ENCODE data around the gene TMEM37. TPM values are rescaled to one million over a fixed set of nuclear protein-coding genes. Genes with fewer than 3 reads are reported as not detected.

TMEM37 gene
- polyA plus RNA-seq, 1 of the 3 experiments (the other 2 are of a cell fraction) = 0.25 TPM

DNA sequence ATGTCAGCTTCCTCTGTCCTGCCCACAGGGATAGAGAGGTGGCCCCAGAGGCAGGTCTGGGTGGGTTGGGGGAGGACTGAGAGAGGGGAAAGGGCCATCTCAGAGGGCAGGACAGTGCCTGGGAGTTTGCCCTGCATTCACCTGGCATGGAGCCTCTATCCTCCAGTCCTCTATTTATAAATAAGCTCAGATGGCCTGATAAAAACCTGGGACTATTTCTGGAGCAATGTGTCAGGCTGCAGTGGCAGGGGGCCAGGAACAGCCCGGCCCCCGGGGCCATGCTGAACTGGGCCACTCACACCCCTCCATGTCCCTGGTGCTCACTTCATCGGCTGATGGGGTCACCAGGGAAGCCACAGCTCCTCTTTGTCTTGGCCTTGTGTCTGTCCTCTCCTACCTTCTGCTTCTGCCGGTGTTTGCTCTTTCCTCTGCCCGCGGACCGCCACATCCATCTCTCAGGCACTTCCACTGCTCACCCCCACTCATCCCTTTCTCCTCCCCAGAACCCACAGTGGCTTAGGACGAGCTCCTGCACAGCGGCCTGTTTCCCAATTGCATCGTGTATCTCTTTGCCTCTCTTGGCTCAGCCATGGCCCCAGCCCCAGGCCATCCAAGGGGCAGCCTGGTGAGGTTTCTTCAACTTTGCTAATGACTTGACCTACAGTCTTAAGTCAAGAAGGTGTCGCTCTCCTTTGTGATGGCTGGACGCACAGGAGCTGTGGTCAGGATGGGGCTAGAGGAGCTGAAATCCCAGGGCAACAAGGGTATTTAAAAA is 53.9 kb downstream of the TMEM37 start:
- TF ChIP-seq ELF1 (IDR thresholded peaks at IDR 0.05) = no peak
- no peak for TF ChIP-seq EZH2phosphoT487 (IDR thresholded peaks at IDR 0.05; ENCODE audit: borderline replicate concordance, low read depth)
- TF ChIP-seq, protein P1, sequence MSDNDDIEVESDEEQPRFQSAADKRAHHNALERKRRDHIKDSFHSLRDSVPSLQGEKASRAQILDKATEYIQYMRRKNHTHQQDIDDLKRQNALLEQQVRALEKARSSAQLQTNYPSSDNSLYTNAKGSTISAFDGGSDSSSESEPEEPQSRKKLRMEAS (IDR thresholded peaks at IDR 0.05; ENCODE audit: low read depth) = no peak
- TF ChIP-seq JUND (IDR thresholded peaks at IDR 0.05) = no peak
- no peak for TF ChIP-seq POLR2AphosphoS5 (IDR thresholded peaks at IDR 0.05; ENCODE audit: low read depth, low read length)
- TF ChIP-seq EP300 (IDR thresholded peaks at IDR 0.05; ENCODE audit: borderline replicate concordance in 1 of 2, low read depth in 1 of 2, low read length in 1 of 2) = peak in 1 of 2 experiments; percentile 32; a peak in 1 of 4 replicates
- H3K4me3 ChIP-seq (ENCODE audit: low read depth in 2 of 2, low read length in 1 of 2) = no peak overlapping the region
- POLR2A ChIA-PET = interaction anchor here (0.5 kb wide), 1 partner anchor 122 kb away, joined by 3 read pairs; no protein-coding TSS in a partner anchor
- H4K20me1 ChIP-seq (ENCODE audit: insufficient read depth) = no peaks in the 10 kb centered on the region
- H3K4me2 ChIP-seq = no peak overlapping the region
- H3K36me3 ChIP-seq (replicated peaks in 1 of 2; ENCODE audit: control insufficient read depth in 1 of 2, insufficient read depth in 2 of 2, low read length in 1 of 2) = no peaks in the 10 kb centered on the region
- H3F3A ChIP-seq (replicated peaks; ENCODE audit: insufficient read depth) = no peaks in the 10 kb centered on the region
- DNase-seq = peak; percentile 65
- no peaks in the 10 kb centered on the region for H3K27me3 ChIP-seq (ENCODE audit: insufficient read depth)
- no peaks in the 10 kb centered on the region for H3K9me3 ChIP-seq
- CTCF ChIA-PET = interaction anchor here (1.1 to 8.1 kb wide), 7 partner anchors 9 to 176 kb away, joined by 3 to 85 read pairs (median 4); no protein-coding TSS in a partner anchor
- H3K9ac ChIP-seq = no peak overlapping the region
- peak overlapping the region in 1 of 2 experiments; percentile 76; a peak in 2 of 4 replicates for H3K27ac ChIP-seq (ENCODE audit: low read depth in 2 of 2, low read length in 1 of 2)
- H3K4me1 ChIP-seq (ENCODE audit: control insufficient read depth in 1 of 2, insufficient read depth in 2 of 2, low read depth in 1 of 2, low read length in 1 of 2) = peaks cover 0 to 62% of the 10 kb centered on the region in 2 experiments; a peak in 1 of 4 replicates
- no peaks in the 10 kb centered on the region for H3K79me2 ChIP-seq (ENCODE audit: insufficient read depth)
- H3K9me2 ChIP-seq = no peaks in the 10 kb centered on the region
- no peak overlapping the region for H2AFZ ChIP-seq (ENCODE audit: low read depth)
- WGBS (ENCODE audit: low lambda C conversion rate) = 62% methylated on average over 12 of the region's 12 CpGs

DNA sequence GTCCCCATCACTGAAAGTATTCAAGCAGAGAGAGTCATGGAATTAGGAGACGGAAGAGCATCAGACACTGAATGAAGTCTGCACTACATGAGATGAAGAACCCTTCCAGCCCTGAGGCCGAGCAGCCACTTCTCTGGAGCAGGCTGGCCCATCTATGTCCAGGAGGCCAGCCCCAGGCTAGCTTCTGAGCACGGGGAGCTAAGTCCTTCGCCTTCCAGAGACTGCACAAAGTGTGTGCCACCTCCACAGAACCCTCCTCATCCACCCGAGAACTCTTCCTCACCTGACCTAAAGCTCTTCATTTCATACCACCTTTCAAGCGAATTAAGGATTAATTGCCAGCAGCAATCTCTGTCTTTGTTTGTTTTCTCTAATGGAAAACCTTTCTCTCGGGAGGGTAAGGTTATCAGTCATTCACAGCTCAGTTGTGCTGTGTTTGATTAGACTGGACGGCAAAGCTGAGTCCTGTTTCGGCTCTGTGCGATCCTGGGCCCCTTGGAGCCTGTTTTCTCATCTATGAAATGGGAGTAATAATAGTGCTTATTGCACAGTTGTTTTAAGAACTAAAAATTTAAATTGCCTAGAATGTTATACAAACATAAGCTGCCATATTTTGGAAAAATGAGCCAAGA is 54.7 kb downstream of the TMEM37 start:
- POLR2A ChIA-PET = no interaction called here
- TF ChIP-seq TAF1 (IDR thresholded peaks at IDR 0.05; ENCODE audit: borderline replicate concordance, low read depth, low read length) (no peak), GABPA (IDR thresholded peaks at IDR 0.05; ENCODE audit: low read depth) (no peak), MXI1 (IDR thresholded peaks at IDR 0.05; ENCODE audit: low read depth, low read length) (no peak), FOXJ3 (CRISPR knock-in tag; IDR thresholded peaks at IDR 0.05) (no peak), RFX5 (IDR thresholded peaks at IDR 0.05; ENCODE audit: low read length) (no peak), EZH2phosphoT487 (IDR thresholded peaks at IDR 0.05; ENCODE audit: borderline replicate concordance, low read depth) (no peak), POLR2AphosphoS5 (IDR thresholded peaks at IDR 0.05; ENCODE audit: low read depth, low read length) (no peak), RXRA (IDR thresholded peaks at IDR 0.05; ENCODE audit: borderline replicate concordance, low read depth) (no peak), NFIC (IDR thresholded peaks at IDR 0.05; ENCODE audit: borderline replicate concordance) (no peak), SMC3 (IDR thresholded peaks at IDR 0.05; ENCODE audit: low read depth, low read length) (no peak), EP300 (IDR thresholded peaks at IDR 0.05; ENCODE audit: borderline replicate concordance in 1 of 2, low read depth in 1 of 2, low read length in 1 of 2) (no peak)
- TF ChIP-seq, protein P2, sequence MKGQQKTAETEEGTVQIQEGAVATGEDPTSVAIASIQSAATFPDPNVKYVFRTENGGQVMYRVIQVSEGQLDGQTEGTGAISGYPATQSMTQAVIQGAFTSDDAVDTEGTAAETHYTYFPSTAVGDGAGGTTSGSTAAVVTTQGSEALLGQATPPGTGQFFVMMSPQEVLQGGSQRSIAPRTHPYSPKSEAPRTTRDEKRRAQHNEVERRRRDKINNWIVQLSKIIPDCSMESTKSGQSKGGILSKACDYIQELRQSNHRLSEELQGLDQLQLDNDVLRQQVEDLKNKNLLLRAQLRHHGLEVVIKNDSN (IDR thresholded peaks at IDR 0.05; ENCODE audit: borderline replicate concordance, low read depth) = no peak
- Histone ChIP-seq H3K9me3 (no peaks in the 10 kb centered on the region), H3K4me3 (ENCODE audit: low read depth in 2 of 2, low read length in 1 of 2) (no peak overlapping the region), H2AFZ (ENCODE audit: low read depth) (no peak overlapping the region), H3K79me2 (ENCODE audit: insufficient read depth) (no peaks in the 10 kb centered on the region), H3K9ac (no peak overlapping the region), H4K20me1 (ENCODE audit: insufficient read depth) (no peaks in the 10 kb centered on the region), H3K4me1 (ENCODE audit: control insufficient read depth in 1 of 2, insufficient read depth in 2 of 2, low read depth in 1 of 2, low read length in 1 of 2) (peaks cover 0 to 61% of the 10 kb centered on the region in 2 experiments; a peak in 1 of 4 replicates), H3F3A (replicated peaks; ENCODE audit: insufficient read depth) (no peaks in the 10 kb centered on the region), H3K27me3 (ENCODE audit: insufficient read depth) (no peaks in the 10 kb centered on the region), H3K9me2 (no peaks in the 10 kb centered on the region), H3K4me2 (no peak overlapping the region), H3K36me3 (replicated peaks in 1 of 2; ENCODE audit: control insufficient read depth in 1 of 2, insufficient read depth in 2 of 2, low read length in 1 of 2) (no peaks in the 10 kb centered on the region), H3K27ac (ENCODE audit: low read depth in 2 of 2, low read length in 1 of 2) (no peak overlapping the region; a peak in 1 of 4 replicates)
- CTCF ChIA-PET = interaction anchor here (1.0 to 8.1 kb wide), 7 partner anchors 10 to 154 kb away, joined by 3 to 85 read pairs (median 4); no protein-coding TSS in a partner anchor
- no peak for DNase-seq
- WGBS (ENCODE audit: low lambda C conversion rate) = 86% methylated on average over 10 of the region's 10 CpGs

Measured in SK-N-SH (cell line).